Measurements from ENCODE around the gene ZNF549. TPM values are rescaled to one million over a fixed set of nuclear protein-coding genes. Genes with fewer than 3 reads are reported as not detected.
A peak's percentile ranks its signal among the peaks of the same experiment; 100 is the strongest.

Gene ZNF549
- total RNA-seq, 2 experiments from 2014 or later = 9.0 to 9.1 TPM

GRCh38 chr19:57546513-57546912 is 19.4 kb downstream of the ZNF549 start:
- ChIA-PET POLR2A (no interaction called here), CTCF (no interaction called here)
- DNase-seq = no peak
- no peaks in the 10 kb centered on the region for H3K4me1 Mint-ChIP-seq
- no peak overlapping the region for H3K27ac Mint-ChIP-seq
- H3K27me3 Mint-ChIP-seq = no peaks in the 10 kb centered on the region
- H3K36me3 Mint-ChIP-seq (ENCODE audit: low read depth) = peaks cover 96% of the 10 kb centered on the region
- peaks cover 81% of the 10 kb centered on the region for H3K9me3 Mint-ChIP-seq
- H3K4me3 Mint-ChIP-seq = no peak overlapping the region

GRCh38 chr19:57552432-57552831 is 25.3 kb downstream of the ZNF549 start:
- peaks cover 99% of the 10 kb centered on the region for H3K36me3 Mint-ChIP-seq (ENCODE audit: low read depth)
- no peak overlapping the region for H3K4me3 Mint-ChIP-seq
- H3K27me3 Mint-ChIP-seq = no peaks in the 10 kb centered on the region
- ChIA-PET POLR2A (no interaction called here), CTCF (interaction anchor here (1.0 to 1.2 kb wide), 2 partner anchors 26 to 75 kb away, joined by 3 read pairs; partner anchors contain the start of genes ZNF416 and ZNF772)
- no peak for DNase-seq
- H3K27ac Mint-ChIP-seq = no peak overlapping the region
- no peaks in the 10 kb centered on the region for H3K4me1 Mint-ChIP-seq
- H3K9me3 Mint-ChIP-seq = peaks cover 79% of the 10 kb centered on the region

DNA sequence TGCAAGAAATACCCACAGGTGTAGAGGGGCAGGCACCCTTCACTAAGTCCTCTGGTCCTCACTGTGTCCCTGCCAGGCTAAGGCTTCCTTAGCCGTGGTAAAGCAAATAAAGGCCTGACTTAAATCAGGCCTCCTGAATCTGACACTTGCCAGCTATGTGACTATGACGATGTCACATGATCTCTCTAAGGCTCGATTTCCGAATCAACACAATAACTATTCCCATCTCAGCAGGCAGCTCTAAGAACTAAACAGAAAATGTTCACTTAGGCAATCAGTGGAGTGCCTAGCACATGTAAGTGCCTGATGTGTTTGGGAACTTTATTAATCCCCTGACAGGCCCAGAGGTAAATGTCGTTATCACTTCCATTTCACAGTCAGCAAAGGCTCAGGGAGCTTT is 30.5 kb downstream of the ZNF549 start:
- Mint-ChIP-seq H3K4me3 (no peak overlapping the region), H3K4me1 (peaks cover 31% of the 10 kb centered on the region), H3K27me3 (no peaks in the 10 kb centered on the region), H3K9me3 (peaks cover 46% of the 10 kb centered on the region), H3K27ac (no peak overlapping the region), H3K36me3 (ENCODE audit: low read depth) (peaks cover 73% of the 10 kb centered on the region)
- DNase-seq = no peak
- CTCF ChIA-PET = interaction anchor here (0.9 kb wide), 1 partner anchor 58 kb away, joined by 3 read pairs; the partner anchor contains the start of gene ZNF773
- POLR2A ChIA-PET = no interaction called here

DNA sequence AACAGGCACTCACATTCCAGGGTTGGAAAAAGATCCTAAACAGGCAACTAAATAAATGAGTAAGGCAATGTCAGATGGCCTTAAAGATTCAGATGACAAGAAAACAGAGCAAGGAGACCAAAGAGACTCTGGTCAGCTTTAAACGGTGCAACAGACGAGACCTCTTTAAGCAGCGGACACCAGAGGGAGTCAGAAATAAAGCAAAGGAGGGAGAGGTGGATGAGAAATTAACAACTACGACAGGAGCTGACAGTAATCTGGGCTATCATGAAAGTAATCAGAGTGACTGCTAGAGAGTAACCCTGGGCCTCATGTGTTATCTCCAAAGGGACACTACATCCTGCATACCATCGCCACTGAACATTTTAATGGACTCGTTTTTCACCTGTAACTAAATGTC is 31.4 kb downstream of the ZNF549 start:
- Mint-ChIP-seq H3K4me1 (peaks cover 31% of the 10 kb centered on the region), H3K4me3 (peak overlapping the region; percentile 93), H3K36me3 (ENCODE audit: low read depth) (peaks cover 65% of the 10 kb centered on the region), H3K9me3 (peaks cover 47% of the 10 kb centered on the region), H3K27ac (peak overlapping the region; percentile 95), H3K27me3 (no peaks in the 10 kb centered on the region)
- POLR2A ChIA-PET = interaction anchor here (0.6 kb wide), 1 partner anchor 727 kb away, joined by 4 read pairs; no protein-coding TSS in a partner anchor
- DNase-seq = no peak
- CTCF ChIA-PET = interaction anchor here (0.9 kb wide), 1 partner anchor 59 kb away, joined by 3 read pairs; the partner anchor contains the start of gene ZNF773

DNA sequence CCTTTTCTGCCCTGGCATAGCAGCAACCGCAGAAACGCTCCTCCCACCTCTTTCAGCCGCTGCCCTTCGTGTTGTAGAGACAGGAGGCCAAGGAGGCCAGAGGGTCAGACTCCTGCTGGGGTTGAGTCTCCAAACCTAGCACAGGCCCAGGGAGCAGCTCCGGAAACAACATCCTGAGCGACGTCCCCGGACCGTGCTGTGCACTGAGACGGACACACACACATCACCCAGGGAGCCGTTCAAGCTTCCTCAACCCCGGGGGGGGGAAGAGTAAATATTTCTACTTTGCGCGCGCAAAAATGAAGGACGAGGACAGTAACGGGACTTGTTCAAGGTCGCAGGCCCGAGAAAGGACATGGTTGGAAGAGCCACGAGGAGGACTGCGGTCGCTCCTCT is 31.9 kb downstream of the ZNF549 start:
- H3K36me3 Mint-ChIP-seq (ENCODE audit: low read depth) = peaks cover 62% of the 10 kb centered on the region
- peaks cover 31% of the 10 kb centered on the region for H3K4me1 Mint-ChIP-seq
- H3K27ac Mint-ChIP-seq = peak overlapping the region; percentile 95
- peak overlapping the region; percentile 93 for H3K4me3 Mint-ChIP-seq
- peaks cover 47% of the 10 kb centered on the region for H3K9me3 Mint-ChIP-seq
- DNase-seq = peak; percentile 20
- no peaks in the 10 kb centered on the region for H3K27me3 Mint-ChIP-seq
- ChIA-PET POLR2A (interaction anchor here (0.6 kb wide), 1 partner anchor 727 kb away, joined by 4 read pairs; no protein-coding TSS in a partner anchor), CTCF (no interaction called here)

DNA sequence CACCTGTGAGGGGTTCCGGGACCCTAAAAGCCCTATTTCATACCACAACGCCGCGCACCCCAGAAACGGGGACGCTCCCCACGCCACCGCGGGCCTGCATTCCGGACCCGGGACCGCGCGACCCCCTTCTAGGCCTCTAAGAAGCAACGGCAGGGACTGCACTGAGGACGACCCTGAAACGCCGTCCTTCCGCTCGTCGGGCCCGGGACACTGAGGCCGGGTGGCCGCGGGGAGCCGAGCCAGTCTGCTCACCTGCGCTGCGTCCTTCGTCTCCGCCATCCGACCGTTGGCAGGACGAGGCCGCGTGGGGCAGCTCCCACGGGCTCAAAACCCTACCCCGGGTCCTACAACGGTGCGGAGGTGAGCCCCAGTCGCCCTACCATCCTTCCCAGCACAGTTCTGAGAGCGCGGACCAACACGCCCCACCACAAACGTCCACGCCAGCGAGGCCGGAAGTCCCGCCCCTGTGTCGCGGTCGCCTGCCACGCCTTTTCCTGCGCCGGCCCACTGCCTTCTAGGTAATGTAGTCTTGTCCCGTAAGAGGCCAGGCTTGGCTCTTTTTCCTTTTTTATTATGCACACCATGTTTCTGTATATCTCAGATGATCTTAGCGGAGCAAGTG is 32.4 kb downstream of the ZNF549 start, which contains the start of gene ZNF550:
ZNF550 (minus strand) TSS at position 460 of the 622 bp plus-strand sequence; CDS start at position 279, 181 bp downstream.
- peak; percentile 89 for DNase-seq
- Mint-ChIP-seq H3K36me3 (ENCODE audit: low read depth) (peaks cover 57% of the 10 kb centered on the region), H3K27ac (peak within 1 kb of the TSS; percentile 95), H3K4me1 (peaks cover 31% of the 10 kb centered on the region), H3K27me3 (no peaks in the 10 kb centered on the region), H3K9me3 (peaks cover 42% of the 10 kb centered on the region), H3K4me3 (peak within 1 kb of the TSS; percentile 93)
- POLR2A ChIA-PET = no interaction called here
- CTCF ChIA-PET = no interaction called here

DNA sequence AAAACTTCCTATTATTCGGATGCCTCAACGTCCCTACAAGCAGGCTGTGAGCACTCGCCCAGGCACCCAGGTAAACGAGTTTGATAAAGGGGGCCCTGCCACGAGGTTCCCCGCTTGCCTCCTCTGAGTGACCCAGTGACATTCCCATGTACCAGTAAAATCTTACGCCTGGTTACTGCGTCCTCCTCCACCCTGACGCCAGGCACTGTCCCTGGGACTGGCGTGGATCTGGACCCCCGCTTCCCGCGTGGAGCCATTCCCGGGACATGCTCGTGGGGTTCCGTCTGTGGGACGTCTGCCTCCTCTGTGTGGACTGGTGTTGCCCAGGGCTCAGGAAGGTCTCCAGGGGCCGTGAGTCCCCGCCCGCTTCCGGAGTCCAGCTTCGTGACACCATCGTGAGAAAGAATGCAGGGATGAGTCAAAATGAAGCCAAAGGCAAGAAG is 32.9 kb downstream of the ZNF549 start:
- POLR2A ChIA-PET = no interaction called here
- peak overlapping the region; percentile 93 for H3K4me3 Mint-ChIP-seq
- peaks cover 42% of the 10 kb centered on the region for H3K9me3 Mint-ChIP-seq
- CTCF ChIA-PET = no interaction called here
- H3K36me3 Mint-ChIP-seq (ENCODE audit: low read depth) = peaks cover 51% of the 10 kb centered on the region
- H3K27me3 Mint-ChIP-seq = no peaks in the 10 kb centered on the region
- H3K27ac Mint-ChIP-seq = peak overlapping the region; percentile 95
- peaks cover 31% of the 10 kb centered on the region for H3K4me1 Mint-ChIP-seq
- no peak for DNase-seq

- Mint-ChIP-seq H3K27me3 (no peaks in the 10 kb centered on the region), H3K36me3 (ENCODE audit: low read depth) (peaks cover 32% of the 10 kb centered on the region), H3K27ac (no peak overlapping the region), H3K4me1 (peaks cover 22% of the 10 kb centered on the region), H3K9me3 (peaks cover 60% of the 10 kb centered on the region), H3K4me3 (no peak overlapping the region)
- CTCF ChIA-PET = no interaction called here
- no peak for DNase-seq
- POLR2A ChIA-PET = no interaction called here
Observed at GRCh38 chr19:57563547-57563946, 36.4 kb downstream of the ZNF549 start.

DNA sequence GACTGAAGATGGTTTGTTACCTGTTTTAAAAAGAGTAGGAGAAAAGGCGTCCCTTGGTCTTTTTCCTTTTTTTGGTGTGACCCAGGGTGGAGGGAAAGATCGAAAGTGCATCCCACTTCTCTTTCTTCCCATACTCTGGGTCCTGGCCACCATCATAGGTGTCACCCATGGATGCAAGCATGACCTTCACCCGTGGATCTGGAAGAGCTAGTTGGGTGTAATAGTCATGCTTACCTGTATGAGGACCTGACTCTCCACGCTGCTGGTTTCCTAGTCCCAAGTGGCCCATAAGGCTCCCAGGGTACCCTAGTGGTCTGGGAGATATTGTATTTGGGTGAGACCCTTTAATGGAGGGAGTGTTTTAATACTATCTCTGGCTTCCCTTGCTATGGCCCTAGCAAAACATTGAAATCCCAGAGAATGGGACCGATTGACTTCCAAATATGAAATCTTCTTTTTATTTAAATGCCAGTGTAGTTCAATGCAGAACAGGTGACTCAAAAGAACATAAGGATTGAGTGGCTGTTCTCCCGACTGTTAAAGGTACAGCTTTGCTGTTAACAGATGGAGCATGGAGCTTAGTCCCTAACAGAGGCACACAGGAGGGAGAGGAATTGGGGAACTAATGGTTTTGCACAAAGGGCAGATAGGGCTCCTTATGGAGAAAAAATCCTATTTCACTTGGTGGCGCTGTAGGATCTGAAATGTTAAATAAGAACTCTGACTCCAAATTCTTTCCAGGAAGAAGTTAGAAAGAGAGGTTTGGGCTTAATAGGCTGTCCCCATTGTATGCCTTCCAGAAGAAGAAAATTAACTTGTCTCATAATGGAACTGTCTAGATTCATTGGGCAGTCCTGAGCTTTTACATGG is 39.5 kb downstream of the ZNF549 start:
- H3K27me3 Mint-ChIP-seq = no peaks in the 10 kb centered on the region
- H3K36me3 Mint-ChIP-seq (ENCODE audit: low read depth) = peaks cover 23% of the 10 kb centered on the region
- ChIA-PET POLR2A (interaction anchor here (0.7 kb wide), 1 partner anchor 67 kb away, joined by 4 read pairs; the partner anchor contains the start of gene ZNF773), CTCF (no interaction called here)
- no peaks in the 10 kb centered on the region for H3K4me1 Mint-ChIP-seq
- no peak overlapping the region for H3K27ac Mint-ChIP-seq
- H3K9me3 Mint-ChIP-seq = peaks cover 72% of the 10 kb centered on the region
- DNase-seq = no peak
- no peak overlapping the region for H3K4me3 Mint-ChIP-seq

DNA sequence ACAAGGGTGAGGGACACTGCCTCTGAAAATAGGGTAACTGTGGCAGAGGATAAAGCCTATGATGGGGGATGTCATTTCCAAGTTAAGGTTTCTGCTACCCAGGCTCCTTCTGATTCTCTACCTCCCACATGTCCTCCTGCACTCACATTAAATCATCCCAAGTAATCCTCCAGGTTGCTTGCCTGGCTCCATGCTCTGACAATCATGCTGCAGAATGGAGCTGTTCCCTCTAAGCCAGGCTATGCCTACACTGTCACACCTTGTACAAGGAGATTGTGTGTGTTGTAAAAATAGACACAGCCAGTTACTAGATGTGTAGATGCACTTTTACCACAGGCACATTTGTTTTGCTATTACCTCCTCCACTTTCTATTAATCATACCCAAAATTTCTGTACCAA is 43.6 kb downstream of the ZNF549 start:
- no peaks in the 10 kb centered on the region for H3K4me1 Mint-ChIP-seq

DNA sequence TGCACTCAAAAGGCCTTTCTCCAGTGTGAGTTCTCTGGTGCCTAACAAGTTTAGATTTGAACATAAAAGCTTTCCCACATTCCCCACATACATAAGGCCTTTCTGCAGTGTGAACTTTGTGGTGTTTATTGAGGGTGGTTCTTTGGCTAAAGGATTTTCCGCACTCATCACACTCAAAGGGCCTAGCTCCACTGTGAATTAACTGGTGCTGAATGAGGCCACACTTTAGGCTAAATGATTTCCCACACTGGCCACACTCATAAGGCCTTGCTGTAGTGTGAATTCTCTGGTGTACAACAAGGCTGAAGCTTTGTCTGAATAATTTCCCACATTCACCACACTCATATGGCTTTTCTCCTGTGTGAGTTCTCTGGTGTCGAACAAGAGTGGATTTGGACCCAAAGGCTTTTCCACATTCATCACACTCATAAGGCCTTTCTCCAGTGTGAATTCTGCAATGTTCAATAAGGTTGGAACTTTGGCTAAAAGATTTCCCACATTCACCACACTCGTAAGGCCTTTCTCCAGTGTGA is 45.3 kb downstream of the ZNF549 start:
- no peak overlapping the region for H3K27ac Mint-ChIP-seq

More for the DNA sequence above, 43.6 kb downstream of the ZNF549 start:
- ChIA-PET POLR2A (no interaction called here), CTCF (interaction anchor here (0.6 kb wide), 1 partner anchor 461 kb away, joined by 4 read pairs; no protein-coding TSS in a partner anchor)
- no peak for DNase-seq
- no peak overlapping the region for H3K4me3 Mint-ChIP-seq
- peaks cover 81% of the 10 kb centered on the region for H3K9me3 Mint-ChIP-seq
- peaks cover 59% of the 10 kb centered on the region for H3K36me3 Mint-ChIP-seq (ENCODE audit: low read depth)
- H3K27ac Mint-ChIP-seq = no peak overlapping the region
- no peaks in the 10 kb centered on the region for H3K27me3 Mint-ChIP-seq

GRCh38 chr19:57576661-57577060 is 49.5 kb downstream of the ZNF549 start:
- Mint-ChIP-seq H3K27ac (no peak overlapping the region), H3K4me3 (no peak overlapping the region), H3K4me1 (peaks cover 23% of the 10 kb centered on the region), H3K9me3 (peaks cover 74% of the 10 kb centered on the region), H3K36me3 (ENCODE audit: low read depth) (peaks cover 79% of the 10 kb centered on the region), H3K27me3 (no peaks in the 10 kb centered on the region)
- DNase-seq = no peak
- CTCF ChIA-PET = no interaction called here
- POLR2A ChIA-PET = no interaction called here

More for the DNA sequence above, 45.3 kb downstream of the ZNF549 start:
- Mint-ChIP-seq H3K36me3 (ENCODE audit: low read depth) (peaks cover 63% of the 10 kb centered on the region), H3K4me1 (peaks cover 9% of the 10 kb centered on the region), H3K27me3 (no peaks in the 10 kb centered on the region), H3K4me3 (no peak overlapping the region), H3K9me3 (peaks cover 79% of the 10 kb centered on the region)
- DNase-seq = no peak
- ChIA-PET POLR2A (no interaction called here), CTCF (no interaction called here)

Data from activated CD4-positive, alpha-beta T cell treated with anti-CD3 and anti-CD28 coated beads, Interleukin-2, amount 10 ng/mL, durations not matched to agents 7 days and 5 days (primary cell).